Upper lobe of left lung (tissue), 4 donors: ENCODE data around the gene PRAMEF1.

Experiments used
- CTCF ChIP-seq, 6 experiments: fragments of 450-650 bp in 4 of 6; fragments of 200-600 bp in 2 of 6; sonication (generic) in 2 of 6; IDR thresholded peaks; one replicate each; pipeline ENCODE4 v1.5.1; 2016 to 2019; ENCODE audit warnings: antibody characterized with exemption in 6 of 6
- POLR2A ChIP-seq, 4 donors: fragments of 450-650 bp; IDR thresholded peaks; one replicate each; pipeline ENCODE4 v1.5.1; 2016 to 2017; ENCODE audit warnings: antibody characterized with exemption in 4 of 4, mild to moderate bottlenecking in 2 of 4
- POLR2AphosphoS5 ChIP-seq, 2 donors: sonication (generic); formaldehyde crosslinking; IDR thresholded peaks; one replicate each; pipeline ENCODE4 v1.5.1; 2017; ENCODE audit warnings: antibody characterized with exemption in 2 of 2

GRCh38 chr1:12745992-12746323 is 45.2 kb upstream of the PRAMEF1 start, which contains the start of gene CFAP107:
- TF ChIP-seq CTCF (IDR thresholded peaks at IDR 0.05) (no peak), POLR2A (IDR thresholded peaks at IDR 0.05) (no peak), POLR2AphosphoS5 (IDR thresholded peaks at IDR 0.05) (no peak)
